GM18499 (cell line): ENCODE measurements around the gene KIN.
"Not testable (repeated sequence)": the region's sequence is repeated elsewhere in the genome, so short reads cannot be mapped to it uniquely, and the experiment has no call there.

Source experiments
- ATAC-seq: cut with Tn5 transposase; IDR thresholded peaks from one replicate; pipeline ENCODE4 v1.9.1; 2021; ENCODE audit warnings: moderate number of reproducible peaks; ENCODE audit not compliant: insufficient read depth, unreplicated experiment

KIN gene

GRCh38 chr10:7738536-7739407 lies 49.0 kb downstream of the KIN start:
- no peak for ATAC-seq

- no peak for ATAC-seq
Measured at GRCh38 chr10:7734821-7735220, 53.0 kb downstream of the KIN start.

DNA sequence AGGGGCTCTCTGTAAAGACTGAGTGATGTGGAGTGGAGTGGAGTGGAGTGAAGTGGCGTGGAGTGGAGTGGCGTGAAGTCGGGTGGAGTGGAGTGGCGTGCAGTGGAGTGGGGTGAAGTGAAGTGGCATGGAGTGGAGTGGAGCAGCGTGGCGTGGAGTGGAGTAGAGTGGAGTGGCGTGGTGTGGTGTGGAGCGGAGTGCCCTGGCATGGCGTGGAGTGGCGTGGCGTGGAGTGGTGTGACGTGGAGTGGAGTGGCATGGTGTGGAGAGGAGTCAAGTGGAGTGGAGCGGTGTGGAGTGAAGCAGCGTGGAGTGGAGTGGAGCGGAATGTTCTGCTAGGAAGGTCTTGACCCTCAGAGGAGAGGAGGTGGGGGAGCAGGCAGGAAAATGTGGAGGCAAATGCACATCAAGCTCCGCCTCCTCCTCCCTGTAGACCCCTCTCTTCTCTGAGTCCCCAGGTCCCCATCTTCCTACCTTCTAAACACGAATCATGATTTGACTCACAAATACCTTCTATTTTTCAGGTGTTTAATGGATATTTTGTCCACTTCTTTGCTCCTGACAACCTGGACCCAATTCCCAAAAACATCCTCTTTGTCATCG lies 64.8 kb downstream of the KIN start:
- ATAC-seq: no peak

- ATAC-seq: no peak
Measured at GRCh38 chr10:7720478-7720877, 67.3 kb downstream of the KIN start.

- no peak for ATAC-seq
Measured at GRCh38 chr10:7718685-7719084, 69.1 kb downstream of the KIN start.

DNA sequence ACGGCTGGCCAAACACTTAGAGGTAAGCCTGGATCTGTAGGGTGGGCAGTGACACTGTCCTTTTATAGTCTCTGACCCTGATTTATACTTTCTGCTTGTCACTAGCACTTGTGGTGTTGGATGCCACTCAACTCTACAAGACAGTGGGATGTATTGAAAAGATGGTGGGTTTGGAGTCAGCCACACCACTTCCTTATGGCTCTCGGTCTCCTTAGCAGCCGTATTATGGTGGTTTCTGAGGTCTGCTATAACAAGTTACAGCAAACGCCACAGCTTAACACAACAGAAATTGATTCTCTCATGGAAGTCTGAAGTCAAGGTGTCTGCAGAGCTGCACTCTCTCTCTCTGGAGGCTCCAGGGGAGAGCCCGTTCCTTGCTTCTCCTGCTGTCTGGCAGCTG lies 70.0 kb downstream of the KIN start:
- ATAC-seq: no peak

- no peak for ATAC-seq
Measured at GRCh38 chr10:7715515-7715914, 72.3 kb downstream of the KIN start.

DNA sequence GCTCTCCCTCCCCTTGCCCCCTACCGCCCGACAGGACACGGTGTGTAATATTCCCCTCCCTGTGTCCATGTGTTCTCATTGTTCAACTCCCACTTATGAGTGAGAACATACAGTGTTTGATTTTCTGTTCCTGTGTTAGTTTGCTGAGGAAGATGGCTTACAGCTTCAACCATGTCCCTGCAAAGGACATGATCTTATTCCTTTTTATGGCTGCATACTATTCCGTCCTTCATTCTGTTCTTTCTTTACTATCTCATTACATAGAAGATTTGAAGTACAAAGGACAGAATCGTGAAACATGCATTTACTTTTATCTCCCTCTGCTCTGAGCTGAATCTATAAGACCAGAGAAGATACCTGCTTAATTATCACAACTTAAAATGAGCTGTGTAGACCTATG lies 76.7 kb downstream of the KIN start:
- ATAC-seq: not testable (repeated sequence)

DNA sequence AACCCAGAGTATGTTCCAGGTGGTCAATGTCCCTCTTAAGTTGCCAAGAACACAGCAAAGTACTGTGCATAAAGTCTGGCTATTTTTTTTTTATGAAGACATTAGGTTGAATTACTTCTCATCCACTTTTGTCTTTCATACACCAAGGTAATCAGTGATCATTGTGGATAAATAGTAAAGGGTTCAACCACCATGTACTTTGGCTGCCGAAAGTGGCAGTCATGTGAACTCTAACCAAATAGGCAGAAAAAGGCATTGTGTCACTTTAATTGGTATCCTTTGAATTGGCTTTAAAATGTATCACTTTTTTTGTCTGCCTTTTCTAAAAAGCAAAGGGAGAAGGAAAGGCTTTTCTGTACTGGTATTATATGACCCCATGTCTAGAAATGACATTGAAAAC lies 77.3 kb downstream of the KIN start:
- no peak for ATAC-seq

DNA sequence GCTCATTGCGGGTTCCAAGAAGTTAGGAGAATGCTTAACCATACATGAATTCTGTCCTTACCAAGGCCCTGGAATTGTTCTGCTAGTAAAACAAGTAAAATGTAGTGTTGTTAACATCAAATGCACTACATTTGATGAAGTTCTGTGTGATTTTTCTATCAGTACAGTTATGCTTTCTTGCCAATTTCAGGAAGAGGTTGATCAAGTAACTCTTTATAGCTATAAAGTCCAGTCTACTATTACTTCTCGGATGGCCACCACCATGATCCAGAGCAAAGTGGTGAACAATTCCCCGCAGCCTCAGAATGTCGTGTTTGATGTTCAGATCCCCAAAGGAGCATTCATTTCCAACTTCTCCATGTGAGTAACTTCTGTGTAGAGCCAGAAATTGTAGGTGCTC lies 79.0 kb downstream of the KIN start:
- no peak for ATAC-seq

- no peak for ATAC-seq
Measured at GRCh38 chr10:7707858-7708622, 79.8 kb downstream of the KIN start.

DNA sequence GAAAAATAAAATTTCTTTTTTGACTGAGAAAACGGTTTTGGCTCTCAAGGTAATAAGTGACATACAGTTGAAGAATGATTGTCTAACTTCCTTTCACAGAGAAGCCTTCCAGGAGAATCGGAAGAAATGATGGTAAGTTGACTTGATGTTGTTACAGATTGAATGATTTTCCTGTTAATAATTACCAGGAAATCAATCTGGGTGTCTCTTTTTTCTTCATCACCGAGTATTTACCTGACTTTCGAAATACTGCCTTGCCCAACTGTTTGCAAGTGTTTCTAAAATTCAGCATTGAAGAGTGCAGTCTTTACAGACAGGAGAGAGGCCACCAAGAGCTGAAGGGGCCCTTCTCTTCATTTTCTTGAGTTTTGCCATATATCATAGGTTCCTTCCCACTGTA lies 80.7 kb downstream of the KIN start:
- ATAC-seq: no peak

DNA sequence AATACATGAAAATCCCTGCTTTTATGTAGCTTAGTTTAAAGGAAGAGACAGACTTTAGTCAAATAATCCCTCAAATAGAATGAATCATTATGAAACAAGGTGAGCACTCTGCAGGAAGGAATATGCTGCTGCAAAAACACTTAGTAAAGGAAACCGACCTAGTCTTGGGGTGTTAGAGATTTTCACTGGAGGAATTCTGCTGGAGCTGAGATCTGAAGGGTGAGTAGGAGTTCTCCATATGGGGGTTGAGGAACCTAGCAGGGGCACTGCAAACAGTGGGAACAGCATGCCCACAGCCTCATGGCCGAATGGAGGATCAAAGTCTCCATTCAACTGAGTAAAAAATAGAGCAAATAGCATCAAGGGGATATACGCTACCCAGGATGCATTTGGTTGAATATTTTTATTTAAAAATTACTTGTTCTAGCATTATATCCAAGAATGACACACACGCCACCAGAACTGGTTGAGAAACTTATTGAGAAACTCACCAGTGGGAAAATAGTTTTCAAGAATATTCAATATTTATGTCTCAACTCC lies 81.2 kb downstream of the KIN start:
- ATAC-seq: no peak

- no peak for ATAC-seq
Measured at GRCh38 chr10:7705341-7705740, 82.5 kb downstream of the KIN start.

- ATAC-seq: no peak
Measured at GRCh38 chr10:7704071-7705016, 83.4 kb downstream of the KIN start.

GRCh38 chr10:7703140-7703539 lies 84.7 kb downstream of the KIN start, which contains the start of gene ITIH2:
ITIH2 (plus strand) TSS chr10:7703316; CDS start chr10:7703435, 119 bp downstream.
- ATAC-seq: no peak

DNA sequence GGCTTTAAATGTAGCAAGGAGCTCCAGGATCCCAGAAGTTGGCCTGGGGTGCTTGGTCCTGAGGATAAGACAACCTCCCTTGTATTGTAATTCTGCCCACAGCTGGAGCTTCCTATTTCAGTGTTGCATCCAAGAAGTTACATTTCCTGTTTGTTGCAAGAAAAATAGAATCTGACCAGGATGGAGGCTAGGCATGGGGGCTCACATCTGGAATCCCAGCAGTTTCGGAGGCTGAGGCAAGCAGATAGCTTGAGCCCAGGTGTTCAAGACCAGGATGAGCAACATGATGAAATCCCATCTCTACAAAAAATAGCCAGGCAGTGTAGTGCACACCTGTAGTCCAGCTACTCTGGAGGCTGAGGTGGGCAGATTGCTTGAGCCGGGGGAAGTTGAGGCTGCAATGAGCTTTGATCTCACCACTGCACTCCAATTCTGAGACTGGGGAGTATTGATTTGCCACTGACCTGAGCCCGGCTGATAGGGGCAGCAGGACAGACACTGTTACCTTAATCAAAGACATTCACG lies 85.4 kb downstream of the KIN start:
- ATAC-seq: no peak

DNA sequence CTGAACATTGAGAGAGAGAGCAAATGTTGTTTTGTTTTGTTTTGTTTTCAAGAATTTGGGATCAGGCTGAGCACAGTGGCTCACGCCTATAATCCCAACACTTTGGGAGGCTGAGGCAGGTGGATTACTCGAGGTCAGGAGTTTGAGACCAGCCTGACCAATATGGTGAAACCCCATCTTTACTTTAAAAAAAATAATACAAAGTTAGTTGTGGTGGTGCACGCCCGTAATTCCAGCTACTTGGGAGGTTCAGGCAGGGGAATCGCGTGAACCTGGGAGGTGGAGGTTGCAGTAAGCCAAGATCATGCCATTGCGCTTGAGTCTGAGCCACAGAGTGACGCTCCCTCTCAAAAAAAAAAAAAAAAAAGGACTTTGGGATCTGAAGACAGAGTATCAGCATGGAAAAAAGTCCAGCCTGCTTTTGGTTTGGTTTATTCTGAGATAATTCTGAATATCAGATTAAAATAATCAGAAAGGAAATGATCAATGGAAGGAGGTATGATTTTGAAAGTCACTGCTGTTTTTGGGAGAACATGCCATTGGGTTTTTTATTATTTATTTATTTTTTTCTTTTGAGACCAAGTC lies 86.5 kb downstream of the KIN start:
- ATAC-seq: no peak
